Uterus (tissue), 2 donors: ENCODE measurements around the gene CCNL2.

Experiments
- CTCF ChIP-seq, 4 experiments: fragments of 200-600 bp in 2 of 4; fragments of 450-650 bp in 2 of 4; sonication (generic) in 2 of 4; IDR thresholded peaks; one replicate each; pipeline ENCODE4 v1.5.1; 2016 to 2019; ENCODE audit warnings: antibody characterized with exemption in 4 of 4, mild to moderate bottlenecking in 2 of 4, moderate library complexity in 1 of 4
- POLR2A ChIP-seq, 2 donors: fragments of 450-650 bp; IDR thresholded peaks; one replicate each; pipeline ENCODE4 v1.6.1; 2016; ENCODE audit warnings: antibody characterized with exemption in 2 of 2, mild to moderate bottlenecking in 1 of 2, moderate library complexity in 1 of 2

GRCh38 chr1:1347026-1347595, 52.0 kb downstream of the CCNL2 start:
- TF ChIP-seq CTCF (IDR thresholded peaks at IDR 0.05) (no peak), POLR2A (IDR thresholded peaks at IDR 0.05) (no peak)
